Retinal pigment epithelial cell (primary cell): ENCODE results near the gene FUT3.

Experiments used
- DNase-seq: peaks from one replicate; pipeline ENCODE4 v3.0.0-alpha.2; 2010; ENCODE audit warnings: low read depth
- H3K4me3 ChIP-seq: 2 replicates; pipeline ENCODE4 v1.5.1; 2011; ENCODE audit warnings: mild to moderate bottlenecking, low read length, control low read depth, moderate library complexity
- CTCF ChIP-seq: conservative IDR thresholded peaks from 2 replicates; pipeline ENCODE4 v1.5.1; 2011; ENCODE audit warnings: low read depth, low read length, control low read depth, inconsistent platforms

Gene FUT3

DNA sequence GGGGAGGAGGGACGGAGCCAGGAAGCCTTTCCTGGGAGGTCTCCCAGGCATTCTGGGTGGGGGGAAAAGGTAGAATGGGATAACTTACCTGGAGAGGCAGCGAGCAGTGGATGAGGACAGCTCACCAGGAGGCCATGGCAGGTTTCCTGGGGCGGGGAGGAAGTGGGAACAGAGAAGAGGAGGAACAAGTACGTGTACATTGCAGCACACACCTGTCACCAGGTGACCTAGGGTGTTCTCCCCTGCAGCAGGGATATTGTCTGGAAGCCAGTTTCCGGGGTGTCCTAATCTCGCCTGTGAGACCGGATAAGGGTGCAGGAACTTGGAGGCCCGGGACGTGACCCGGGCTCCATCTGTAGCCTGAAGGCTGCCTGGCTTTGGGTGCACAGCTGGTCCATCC is at the start of gene FUT3:
FUT3 (minus strand) TSS at position 148 of the 400 bp plus-strand sequence.
- no peak for TF ChIP-seq CTCF
- no peak for DNase-seq
- no peak within 1 kb of the TSS for H3K4me3 ChIP-seq

DNA sequence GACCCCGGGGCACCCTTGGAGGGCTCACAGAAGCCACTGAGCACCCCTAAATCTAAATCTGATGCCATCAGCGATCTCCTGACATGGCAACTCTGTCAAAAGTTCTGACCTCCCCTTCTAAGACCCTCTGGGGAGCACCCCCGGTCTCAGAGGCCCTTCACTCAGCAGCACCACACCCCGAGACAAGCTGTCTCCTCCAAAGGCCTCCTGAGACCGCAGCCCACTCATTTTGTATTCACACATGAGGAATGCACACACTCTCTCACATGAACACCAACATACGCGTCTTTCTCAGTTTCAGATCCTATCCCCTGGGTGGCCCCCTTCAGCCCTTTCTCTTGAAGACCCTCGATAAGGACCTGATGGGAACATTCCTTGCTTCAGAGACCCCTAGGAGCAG is 49.7 kb upstream of the FUT3 start:
- no peak for TF ChIP-seq CTCF
- no peak overlapping the region for H3K4me3 ChIP-seq
- no peak for DNase-seq

- no peak for DNase-seq
- no peak for TF ChIP-seq CTCF
- H3K4me3 ChIP-seq = no peak overlapping the region
These were observed 48.7 kb upstream of the FUT3 start for GRCh38 chr19:5899728-5900526.

DNA sequence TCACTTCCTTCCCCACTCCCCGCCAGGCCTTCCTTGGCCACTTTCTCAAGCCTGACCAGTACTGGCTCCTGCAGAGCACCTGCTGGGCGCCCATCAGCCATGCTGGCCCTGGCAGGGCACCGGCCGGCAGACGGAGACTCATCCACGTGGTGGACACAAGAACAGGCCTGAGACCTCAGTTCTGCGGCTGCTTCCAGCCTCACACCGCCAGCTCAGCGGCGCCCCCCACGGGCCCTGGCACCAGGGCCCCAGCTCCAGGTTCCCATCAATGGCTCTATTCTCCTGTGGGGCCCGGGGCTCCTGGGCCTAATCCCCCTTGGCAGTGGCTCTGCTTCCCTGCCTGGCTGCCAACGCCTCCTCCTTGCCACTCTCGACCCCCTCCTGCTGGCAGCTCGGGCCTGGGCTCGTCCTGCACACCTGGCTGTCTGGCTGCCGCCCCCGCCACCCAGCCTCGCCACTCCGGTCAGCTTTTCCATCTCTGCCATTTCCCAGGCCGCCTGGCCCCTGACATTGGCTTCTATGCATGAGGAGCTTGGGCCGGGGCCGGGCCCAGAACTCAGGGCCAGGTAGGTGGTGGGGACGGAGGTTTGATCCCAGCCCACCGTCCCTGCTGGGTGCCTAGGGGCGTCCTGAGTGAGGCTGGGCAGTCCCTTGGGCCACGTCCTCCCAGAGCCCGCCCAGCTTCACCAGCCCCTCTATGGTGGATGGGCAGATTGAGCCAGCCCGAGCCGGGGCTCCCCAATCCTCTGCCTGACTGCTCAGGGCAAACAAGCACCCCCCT is 46.1 kb upstream of the FUT3 start:
- no peak for DNase-seq
- H3K4me3 ChIP-seq = no peak overlapping the region

GRCh38 chr19:5896365-5897076 is 45.3 kb upstream of the FUT3 start:
- DNase-seq = no peak
- H3K4me3 ChIP-seq = no peak overlapping the region
- no peak for TF ChIP-seq CTCF

More for the DNA sequence above, 46.1 kb upstream of the FUT3 start:
- TF ChIP-seq CTCF = peak; percentile 27

DNA sequence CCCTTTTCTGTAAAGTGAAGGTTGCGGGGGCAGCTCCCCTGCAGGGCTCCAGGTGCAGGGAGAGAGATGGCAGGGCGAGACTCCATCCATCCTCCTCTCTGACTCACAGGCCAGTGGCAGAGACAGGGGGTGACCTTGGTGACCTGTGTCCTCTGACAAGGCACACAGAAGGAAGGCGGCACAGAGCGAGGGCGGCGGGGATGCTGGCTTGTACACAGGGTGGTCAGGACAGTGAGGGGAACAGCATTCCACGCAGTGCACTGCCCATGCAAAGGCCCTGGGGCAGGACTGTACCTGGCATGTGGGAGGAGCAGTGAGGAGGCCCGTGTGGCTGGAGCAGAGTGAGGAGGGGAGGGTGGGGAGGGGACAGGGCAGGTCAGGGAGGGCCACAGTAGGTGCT is 44.6 kb upstream of the FUT3 start:
- no peak for TF ChIP-seq CTCF
- no peak overlapping the region for H3K4me3 ChIP-seq
- no peak for DNase-seq
